Kidney (tissue), 14 donors: Measurements from ENCODE around the gene DOP1B. TPM values are rescaled to one million over a fixed set of nuclear protein-coding genes. Genes with fewer than 3 reads are reported as not detected.

Experiments
- DNase-seq, 5 donors: peaks; one replicate each; pipeline ENCODE4 v3.0.0-alpha.2; 2013 to 2020
- FAIRE-seq: peaks from 2 replicates; lab custom pipeline; 2012; peaks lifted over from hg19 to GRCh38; lab: Jason Lieb, UNC
- H3K27ac ChIP-seq, 2 donors: one replicate each; pipeline ENCODE4 v1.7.0; 2013; ENCODE audit warnings: low read depth in 2 of 2, low read length in 2 of 2, inconsistent platforms in 1 of 2
- H3K27me3 ChIP-seq: one replicate; pipeline ENCODE4 v1.7.1; 2013; ENCODE audit warnings: low read length, inconsistent platforms; ENCODE audit not compliant: control insufficient read depth, insufficient read depth
- H3K36me3 ChIP-seq, 3 donors: one replicate each; pipeline versions ENCODE4 v1.7.0 to v1.7.1; 2013; ENCODE audit warnings: low read length in 3 of 3, control low read depth in 1 of 3, inconsistent platforms in 1 of 3; ENCODE audit not compliant: insufficient read depth in 3 of 3, control insufficient read depth in 2 of 3
- H3K4me1 ChIP-seq, 3 donors: one replicate each; pipeline versions ENCODE4 v1.7.0 to v1.7.1; 2013; ENCODE audit warnings: low read length in 3 of 3, inconsistent platforms in 1 of 3, low read depth in 1 of 3; ENCODE audit not compliant: control insufficient read depth in 2 of 3, insufficient read depth in 2 of 3
- H3K4me3 ChIP-seq, 3 donors: one replicate each; pipeline versions ENCODE4 v1.7.0 to v1.8.1; 2013; ENCODE audit warnings: low read length in 3 of 3, control low read depth in 1 of 3, inconsistent platforms in 1 of 3
- H3K9ac ChIP-seq, 3 donors: one replicate each; pipeline versions ENCODE4 v1.7.0 to v1.7.1; 2013; ENCODE audit warnings: low read length in 3 of 3, control low read depth in 1 of 3, inconsistent platforms in 1 of 3
- H3K9me3 ChIP-seq, 3 donors: one replicate each; pipeline versions ENCODE4 v1.7.0 to v1.7.1; 2013; ENCODE audit warnings: low read length in 3 of 3, control low read depth in 1 of 3, inconsistent platforms in 1 of 3; ENCODE audit not compliant: control insufficient read depth in 2 of 3, insufficient read depth in 1 of 3
- intact Hi-C: fragments of 100-400 bp; cut with DNase I; formaldehyde crosslinking; loops from one replicate; pipeline ENCODE4 v1.11.1; 2022
- polyA plus RNA-seq: library from polyadenylated mRNA; stranded (reverse); fragments of 350-450 nt; fragmentation: Illumina TruSeq; extraction: RNeasy Lipid Tissue Mini Kit (QIAGEN cat#74804); gene quantifications from one replicate; pipeline ENCODE4 v1.2.3, GENCODE V29; 2014; ENCODE audit warnings: low read depth, low replicate concordance; ENCODE audit not compliant: insufficient read depth
- total RNA-seq: library from RNA; stranded (reverse); fragmentation: NEBNext Ultra II Directional; extraction: Animal tissue kit (Norgen Biotek cat#: 25700); gene quantifications from one replicate; pipeline ENCODE4 v1.2.1, GENCODE V29; 2021
- TF ChIP-seq, protein P1 (sequence below): IDR thresholded peaks from 3 replicates; pipeline ENCODE4 v1.5.1; 2012; ENCODE audit warnings: mild to moderate bottlenecking, moderate library complexity, borderline replicate concordance; ENCODE audit not compliant: insufficient read depth; ENCODE audit errors: extremely low read depth
- donor health status: control.
- donor health status: control.
- donor health status: control.
- donor health status: control.
- donor health status: control.
- donor health status: DM: yes; HTN: yes; CAD: no.
- donor health status: Normal renal cell carcinoma (clear cell type).

Gene DOP1B
- total and polyA plus RNA-seq, 2 donors from 2014 or later, result 1.2 to 19.2 TPM

DNA sequence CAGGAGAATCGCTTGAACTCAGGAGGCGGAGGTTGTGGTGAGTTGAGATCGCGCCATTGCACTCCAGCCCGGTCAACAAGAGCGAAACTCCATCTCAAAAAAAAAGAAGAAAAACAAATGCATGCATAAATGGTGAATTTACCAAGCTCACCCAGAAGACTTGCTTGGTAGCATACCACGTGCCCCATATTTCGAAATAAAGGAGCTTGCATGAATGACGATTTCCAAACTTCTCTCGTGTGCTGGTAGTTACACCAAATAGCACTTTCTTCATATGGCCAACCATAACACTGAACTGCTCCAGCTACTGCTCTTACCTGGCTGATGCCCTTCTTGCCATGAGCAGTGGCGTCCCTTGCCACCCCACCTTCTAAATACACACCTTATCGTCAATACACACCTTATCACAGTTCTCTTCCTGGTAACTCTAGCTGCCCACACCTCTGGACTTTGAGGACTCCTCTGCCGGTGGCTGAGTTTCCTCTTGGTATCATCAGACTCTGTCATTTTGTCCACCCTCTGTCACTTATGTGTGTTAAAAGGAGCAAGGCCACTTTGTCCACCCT is 2.8 kb downstream of the DOP1B start:
- H3K36me3 ChIP-seq, result no peaks in the 10 kb centered on the region
- intact Hi-C loops, result no loop called here
- no peaks in the 10 kb centered on the region for H3K9me3 ChIP-seq
- no peak for FAIRE-seq
- TF ChIP-seq, protein P1, sequence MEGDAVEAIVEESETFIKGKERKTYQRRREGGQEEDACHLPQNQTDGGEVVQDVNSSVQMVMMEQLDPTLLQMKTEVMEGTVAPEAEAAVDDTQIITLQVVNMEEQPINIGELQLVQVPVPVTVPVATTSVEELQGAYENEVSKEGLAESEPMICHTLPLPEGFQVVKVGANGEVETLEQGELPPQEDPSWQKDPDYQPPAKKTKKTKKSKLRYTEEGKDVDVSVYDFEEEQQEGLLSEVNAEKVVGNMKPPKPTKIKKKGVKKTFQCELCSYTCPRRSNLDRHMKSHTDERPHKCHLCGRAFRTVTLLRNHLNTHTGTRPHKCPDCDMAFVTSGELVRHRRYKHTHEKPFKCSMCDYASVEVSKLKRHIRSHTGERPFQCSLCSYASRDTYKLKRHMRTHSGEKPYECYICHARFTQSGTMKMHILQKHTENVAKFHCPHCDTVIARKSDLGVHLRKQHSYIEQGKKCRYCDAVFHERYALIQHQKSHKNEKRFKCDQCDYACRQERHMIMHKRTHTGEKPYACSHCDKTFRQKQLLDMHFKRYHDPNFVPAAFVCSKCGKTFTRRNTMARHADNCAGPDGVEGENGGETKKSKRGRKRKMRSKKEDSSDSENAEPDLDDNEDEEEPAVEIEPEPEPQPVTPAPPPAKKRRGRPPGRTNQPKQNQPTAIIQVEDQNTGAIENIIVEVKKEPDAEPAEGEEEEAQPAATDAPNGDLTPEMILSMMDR, result no peak
- H3K9ac ChIP-seq, result no peak overlapping the region
- no peak overlapping the region for H3K27ac ChIP-seq
- H3K4me3 ChIP-seq, result no peak overlapping the region
- DNase-seq, result no peak
- H3K27me3 ChIP-seq, result no peaks in the 10 kb centered on the region
- H3K4me1 ChIP-seq, result peaks cover 0 to 16% (median 0%) of the 10 kb centered on the region in 3 donors

DNA sequence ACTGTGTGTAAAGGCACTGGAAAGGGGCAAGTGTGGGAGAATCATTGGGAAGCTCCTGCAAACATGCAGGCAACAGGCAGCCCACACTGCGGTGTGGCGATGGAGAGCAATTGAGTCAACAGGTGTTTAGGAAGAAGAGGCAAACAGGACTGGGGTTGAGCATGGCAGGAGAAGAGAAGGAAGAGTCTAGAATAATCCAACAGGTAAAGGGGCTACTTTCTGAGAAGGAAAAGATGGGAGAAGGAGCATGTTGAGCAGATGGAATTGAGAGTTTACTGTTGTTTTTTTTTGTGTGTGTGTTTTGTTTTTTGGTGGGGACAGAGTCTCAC is 4.2 kb downstream of the DOP1B start:
- H3K9ac ChIP-seq, result no peak overlapping the region
- TF ChIP-seq, protein P1, result no peak
- DNase-seq (no peak), FAIRE-seq (no peak)
- no peak overlapping the region for H3K4me3 ChIP-seq
- no peak overlapping the region for H3K27ac ChIP-seq
- H3K36me3 ChIP-seq, result no peaks in the 10 kb centered on the region
- no peaks in the 10 kb centered on the region for H3K9me3 ChIP-seq
- peaks cover 0 to 11% (median 0%) of the 10 kb centered on the region in 3 donors for H3K4me1 ChIP-seq
- H3K27me3 ChIP-seq, result no peaks in the 10 kb centered on the region
- intact Hi-C loops, result no loop called here

DNA sequence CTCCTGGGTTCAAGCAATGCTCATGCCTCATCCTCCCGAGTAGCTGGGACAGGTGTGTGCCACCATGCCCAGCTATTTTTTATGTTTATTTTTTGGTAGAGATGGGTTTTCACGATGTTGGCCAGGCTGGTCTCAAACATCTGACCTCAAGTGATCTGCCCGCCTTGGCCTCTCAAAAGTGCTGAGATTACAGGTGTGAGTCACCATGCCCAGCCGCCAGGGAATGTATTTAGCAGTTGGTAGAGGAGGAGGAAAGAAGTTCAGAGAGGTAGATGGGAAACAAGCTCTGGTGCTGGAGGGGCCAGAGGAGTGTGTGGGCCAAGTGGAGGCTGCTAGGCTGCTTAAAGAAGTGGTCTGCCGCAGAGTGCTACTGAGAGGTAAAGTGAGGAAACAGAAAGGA is 6.0 kb downstream of the DOP1B start:
- no peak overlapping the region for H3K9ac ChIP-seq
- FAIRE-seq (no peak), DNase-seq (no peak)
- no peaks in the 10 kb centered on the region for H3K9me3 ChIP-seq
- H3K36me3 ChIP-seq, result no peaks in the 10 kb centered on the region
- no peak overlapping the region for H3K27ac ChIP-seq
- intact Hi-C loops, result no loop called here
- H3K4me3 ChIP-seq, result no peak overlapping the region
- TF ChIP-seq, protein P1, result no peak
- no peaks in the 10 kb centered on the region for H3K27me3 ChIP-seq
- peaks cover 0 to 7% (median 0%) of the 10 kb centered on the region in 3 donors for H3K4me1 ChIP-seq
